NCI-H1417 (cell line): ENCODE measurements around the gene TSPAN3.

ENCODE experiments used
- DNase-seq, 3 experiments: peaks; one replicate each; lab custom pipeline; 2025; lab: John Stamatoyannopoulos, UW

TSPAN3 gene

DNA sequence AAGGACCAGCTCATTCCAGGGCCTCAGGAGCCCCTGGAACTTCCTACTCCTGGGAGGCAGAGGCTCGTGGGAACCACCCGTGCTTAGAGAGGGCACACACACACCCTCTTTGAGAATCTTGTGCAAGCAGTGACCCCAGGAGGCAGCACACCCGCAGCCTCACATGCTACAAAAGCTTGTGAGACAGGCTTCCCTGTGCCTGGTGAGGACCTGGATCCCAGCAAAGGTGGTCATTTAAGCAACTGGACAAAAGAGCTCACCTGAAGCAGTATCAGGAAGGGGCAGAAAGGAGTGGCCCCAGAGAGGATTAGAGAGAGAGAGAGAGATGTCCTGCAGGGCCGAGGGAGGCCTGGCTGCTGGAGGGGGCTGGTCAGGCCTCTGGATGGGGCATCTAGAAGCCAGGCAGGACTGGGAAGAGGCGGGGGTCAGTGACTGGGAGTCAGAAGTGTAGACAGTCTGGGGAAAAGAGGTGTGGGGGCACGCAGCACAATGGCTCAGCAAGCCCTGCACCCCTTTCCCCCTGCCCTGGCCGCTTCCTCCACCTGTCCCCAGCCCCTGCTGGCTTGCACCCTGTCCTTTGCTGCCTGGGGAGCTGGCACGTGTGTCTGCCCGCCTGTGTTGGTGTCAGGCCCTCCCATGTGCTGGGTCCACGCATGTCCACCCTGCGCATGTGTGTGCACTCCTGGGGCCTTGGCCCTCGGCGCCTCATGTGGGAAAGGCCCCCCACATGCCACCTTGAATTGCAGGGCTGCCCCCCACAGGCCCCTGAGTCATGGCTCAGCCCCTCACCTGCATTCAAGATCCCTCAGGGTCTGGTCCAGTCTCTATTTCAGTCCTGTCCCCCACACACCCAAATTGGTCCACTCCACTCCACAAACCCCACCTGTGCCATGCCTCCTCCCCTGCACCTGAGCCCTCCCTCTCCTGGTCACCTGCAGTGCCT lies 36.9 kb downstream of the TSPAN3 start:
- DNase-seq, result no peak

GRCh38 chr15:77033417-77033728 lies 37.5 kb downstream of the TSPAN3 start:
- DNase-seq, result no peak

- DNase-seq, result no peak
Observed at GRCh38 chr15:77032647-77033416, 38.1 kb downstream of the TSPAN3 start.

DNA sequence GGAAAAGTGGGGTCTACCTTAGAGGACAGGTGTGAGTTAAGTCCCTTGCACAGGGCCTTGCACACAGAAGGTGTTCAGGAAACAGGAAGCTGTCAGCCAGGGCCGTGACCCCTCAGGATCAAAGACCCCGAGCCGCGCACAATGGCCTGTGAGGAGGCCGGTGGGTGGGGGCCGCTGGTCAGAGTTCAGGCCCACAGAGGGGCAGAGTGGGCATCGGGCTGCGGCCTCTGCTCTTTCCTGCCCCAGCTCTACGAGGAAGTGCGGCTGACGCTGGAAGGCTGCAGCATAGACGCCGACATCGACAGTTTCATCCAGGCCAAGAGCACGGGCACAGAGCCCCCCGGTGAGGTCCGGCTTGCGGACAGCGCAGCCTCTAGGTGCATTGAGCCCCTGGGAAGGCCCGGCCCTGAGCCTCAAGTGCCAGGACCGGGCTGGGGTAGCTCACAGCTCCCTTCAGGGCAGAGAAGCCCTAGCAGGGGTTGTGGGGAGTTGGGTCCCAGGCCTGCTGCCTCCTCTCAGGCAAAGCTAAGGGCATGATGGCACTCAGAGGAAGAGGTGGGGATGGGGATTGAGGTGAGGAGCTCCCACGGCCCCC lies 38.8 kb downstream of the TSPAN3 start:
- DNase-seq, result no peak

- peak in 2 of 3 experiments; percentile 51 to 69 for DNase-seq
Observed at GRCh38 chr15:77031376-77032050, 39.4 kb downstream of the TSPAN3 start.

DNA sequence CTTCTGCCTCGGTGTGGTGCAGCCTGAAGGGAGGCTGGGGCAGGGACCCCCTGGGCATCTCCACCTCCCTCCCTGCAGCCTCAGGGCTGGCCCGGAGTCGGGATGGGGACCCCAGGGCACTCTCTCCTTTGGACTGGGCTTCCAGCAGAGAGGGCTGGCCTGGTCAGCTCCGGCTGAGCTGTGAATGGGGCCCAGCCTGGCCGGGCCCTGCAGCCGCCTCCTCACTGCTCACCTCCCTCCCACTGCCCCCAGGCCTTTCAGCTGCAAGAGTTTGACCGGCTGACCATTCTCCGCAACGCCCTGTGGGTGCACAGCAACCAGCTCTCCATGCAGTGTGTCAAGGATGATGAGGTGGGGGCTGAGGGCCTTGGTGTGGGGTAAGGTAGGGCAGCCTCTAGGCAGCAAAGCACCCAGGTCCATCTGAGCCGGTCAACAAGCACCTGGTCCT lies 40.0 kb downstream of the TSPAN3 start:
- DNase-seq, result no peak

DNA sequence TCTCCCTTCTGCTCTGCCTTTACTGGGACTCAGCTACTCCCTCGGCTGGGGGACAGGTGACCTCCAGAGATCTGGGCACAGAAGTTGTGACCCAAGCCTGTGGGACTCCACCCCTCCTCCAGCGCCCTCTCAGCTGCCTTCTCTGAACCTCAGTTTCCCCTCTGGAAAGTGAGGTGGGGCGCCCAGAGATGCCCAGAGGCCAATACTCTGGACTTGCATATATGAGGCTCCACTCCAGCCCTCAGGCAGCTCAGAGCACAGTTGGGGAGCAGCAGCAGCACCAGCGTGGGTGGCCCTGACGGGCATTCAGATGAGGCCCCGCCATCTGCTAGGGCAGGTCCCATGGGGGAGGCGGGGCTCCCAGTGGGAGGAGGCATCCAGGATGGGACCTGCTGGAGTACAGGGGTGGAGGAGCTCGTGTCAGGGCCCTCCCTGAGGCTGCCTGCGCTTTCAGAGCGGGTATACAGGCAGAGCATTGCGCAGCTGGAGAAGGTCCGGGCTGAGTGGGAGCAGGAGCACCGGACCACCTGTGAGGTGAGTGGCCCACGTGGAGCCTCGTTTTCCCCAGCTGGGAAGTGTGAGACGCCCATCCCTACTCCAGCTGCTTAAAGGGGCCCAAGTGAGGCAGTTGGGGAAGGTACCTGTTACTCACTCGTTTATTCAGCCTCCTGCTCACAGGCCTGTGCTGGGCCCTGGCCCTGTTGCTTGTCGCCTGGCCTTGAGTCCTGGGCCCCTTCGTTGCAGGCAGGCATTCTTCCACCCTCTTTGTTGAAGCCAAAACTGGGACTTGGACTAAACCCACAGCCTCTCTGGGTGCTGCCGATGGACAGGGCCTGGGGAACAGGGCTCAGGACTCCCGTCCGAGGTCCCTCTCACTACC lies 40.6 kb downstream of the TSPAN3 start:
- no peak for DNase-seq

DNA sequence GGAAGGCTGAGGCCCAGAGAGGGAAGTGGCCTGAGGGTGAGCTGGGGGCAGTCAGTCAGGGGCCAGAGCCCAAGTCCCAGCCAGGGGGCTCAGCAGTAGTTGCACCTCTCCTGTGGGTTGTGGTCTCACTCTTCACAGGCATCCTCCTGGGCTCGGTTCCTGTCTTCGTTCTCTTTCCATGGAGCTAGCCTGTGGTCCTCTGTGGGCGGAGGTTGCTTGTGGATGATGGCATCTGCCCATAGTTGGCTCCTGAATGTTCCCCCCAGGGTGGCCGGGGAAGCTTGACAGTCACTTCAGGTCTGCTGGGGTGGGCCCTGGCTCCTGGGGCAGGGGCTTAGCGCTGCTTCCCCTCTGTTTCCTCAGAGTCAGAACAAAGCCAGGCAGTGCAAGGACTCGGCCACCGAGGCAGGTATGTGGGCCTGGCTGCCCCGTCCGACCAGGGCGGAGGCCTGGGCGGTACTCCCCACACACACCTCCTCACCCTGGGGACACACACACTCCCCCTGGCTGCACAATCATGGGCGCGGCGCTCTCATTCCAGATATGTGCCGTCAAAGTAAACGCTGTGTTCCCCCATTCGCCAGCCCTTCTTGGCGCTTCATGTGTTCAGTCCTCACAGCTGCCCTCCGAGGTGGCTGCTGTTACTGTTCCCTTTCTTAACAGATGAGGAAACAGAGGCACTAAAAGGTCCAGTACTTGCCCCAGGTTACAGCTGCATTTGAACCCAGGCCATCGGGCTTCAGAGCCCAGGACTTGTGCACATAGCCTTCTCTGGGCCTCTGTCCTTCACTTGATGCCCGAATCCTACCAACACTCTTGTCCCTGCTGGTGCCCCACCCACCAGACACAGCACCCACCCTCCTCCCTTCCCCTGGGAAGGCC lies 41.5 kb downstream of the TSPAN3 start:
- no peak for DNase-seq

DNA sequence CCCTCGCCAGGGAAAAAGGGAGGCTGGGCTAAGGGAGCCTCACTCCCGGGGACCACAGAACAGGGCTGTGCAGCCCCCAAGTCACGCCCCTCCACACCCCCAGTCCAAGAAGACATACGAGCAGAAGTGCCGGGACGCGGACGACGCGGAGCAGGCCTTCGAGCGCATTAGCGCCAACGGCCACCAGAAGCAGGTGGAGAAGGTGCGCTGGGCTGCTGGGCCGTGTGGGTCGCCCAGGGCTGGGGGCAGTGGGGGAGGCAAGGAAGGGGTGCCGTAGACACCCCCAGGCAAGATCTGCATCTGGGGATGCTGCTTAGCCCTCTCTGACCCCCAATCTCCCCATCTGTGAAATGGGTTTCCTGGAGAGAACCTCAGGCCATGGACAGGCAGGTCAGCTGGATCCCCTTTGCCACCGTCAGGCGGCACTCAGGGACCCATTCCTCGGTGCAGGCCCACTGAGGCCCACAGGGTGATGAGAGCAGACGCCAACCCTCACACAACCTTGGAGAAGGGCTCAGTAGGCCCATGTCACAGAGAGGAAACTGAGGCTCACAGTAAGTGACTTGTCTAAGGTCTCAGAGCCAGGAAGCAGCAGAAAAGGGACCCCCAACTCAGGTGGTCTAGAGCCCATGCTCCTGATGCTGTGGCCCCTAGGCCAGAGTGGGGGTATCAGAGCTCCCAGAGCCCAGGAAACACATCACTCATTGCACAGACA lies 42.3 kb downstream of the TSPAN3 start:
- DNase-seq, result no peak

DNA sequence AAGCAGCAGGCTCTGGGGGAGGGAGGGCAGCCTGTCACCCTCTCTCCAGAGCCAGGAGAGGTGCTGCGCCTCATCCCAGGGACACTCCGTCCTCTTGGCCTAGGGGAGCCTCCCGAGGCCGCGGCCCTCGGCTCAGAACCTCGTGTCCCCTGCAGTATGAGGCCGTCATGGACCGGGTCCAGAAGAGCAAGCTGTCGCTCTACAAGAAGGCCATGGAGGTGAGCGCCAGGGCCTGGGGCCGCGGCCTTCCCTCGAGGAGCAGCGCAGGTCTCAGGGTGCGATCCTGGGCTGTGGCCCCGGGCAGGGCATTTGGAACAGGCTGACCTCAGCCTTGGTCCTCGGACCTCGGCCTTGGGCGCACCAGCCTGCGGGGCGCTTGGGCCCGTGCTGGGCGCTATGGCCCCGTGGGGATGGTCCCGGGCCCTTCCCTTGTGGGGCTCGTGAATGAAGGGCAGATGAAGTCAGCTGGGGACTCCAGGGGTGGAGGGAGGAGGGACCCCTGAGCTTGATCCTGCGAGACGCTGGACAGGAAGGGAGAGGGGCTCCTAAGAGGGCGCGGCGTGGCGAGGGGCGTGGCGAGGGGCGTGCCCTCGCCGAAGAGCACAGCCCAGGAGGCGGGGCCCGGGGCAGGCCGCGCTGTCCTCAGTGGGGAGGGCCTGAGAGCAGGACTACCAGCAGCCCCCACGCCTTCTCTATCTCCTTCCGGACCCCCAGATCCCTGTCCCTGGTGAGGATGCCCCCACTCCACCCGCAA lies 43.0 kb downstream of the TSPAN3 start:
- DNase-seq, result no peak

- DNase-seq, result no peak
Observed at GRCh38 chr15:77027111-77027696, 43.7 kb downstream of the TSPAN3 start.

DNA sequence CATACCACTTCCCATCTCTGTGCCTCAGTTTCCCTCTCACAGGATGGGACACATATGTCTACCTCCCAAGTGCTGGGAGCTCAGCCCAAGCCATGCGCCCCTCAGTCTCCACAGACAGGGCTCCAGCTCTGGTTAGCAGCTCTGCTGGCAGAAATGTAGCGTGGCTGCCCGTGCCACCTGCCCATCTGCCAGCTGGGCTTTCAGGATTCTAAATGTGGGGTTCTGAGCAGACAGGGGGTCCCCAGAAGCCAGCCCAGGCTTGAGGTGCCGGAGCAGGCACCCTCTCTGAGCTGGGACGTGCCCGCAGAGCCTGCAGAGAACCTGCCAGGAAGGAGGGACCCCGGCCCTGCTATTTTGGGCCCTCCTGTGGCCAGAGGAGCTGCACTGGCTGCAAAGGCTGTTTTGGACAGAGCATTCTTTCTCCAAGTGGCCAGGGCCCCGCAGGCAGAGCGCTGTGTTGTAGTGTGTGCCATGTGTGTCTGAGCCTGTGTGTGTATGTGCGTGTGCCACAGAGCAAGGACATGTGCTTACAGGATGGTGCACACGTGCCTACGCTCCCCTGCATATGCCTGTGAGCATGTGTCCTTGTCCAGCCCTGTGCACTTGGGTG lies 44.3 kb downstream of the TSPAN3 start:
- DNase-seq, result no peak

GRCh38 chr15:77025941-77026411 lies 44.9 kb downstream of the TSPAN3 start:
- DNase-seq, result no peak

GRCh38 chr15:77025083-77025901 lies 45.6 kb downstream of the TSPAN3 start:
- no peak for DNase-seq

DNA sequence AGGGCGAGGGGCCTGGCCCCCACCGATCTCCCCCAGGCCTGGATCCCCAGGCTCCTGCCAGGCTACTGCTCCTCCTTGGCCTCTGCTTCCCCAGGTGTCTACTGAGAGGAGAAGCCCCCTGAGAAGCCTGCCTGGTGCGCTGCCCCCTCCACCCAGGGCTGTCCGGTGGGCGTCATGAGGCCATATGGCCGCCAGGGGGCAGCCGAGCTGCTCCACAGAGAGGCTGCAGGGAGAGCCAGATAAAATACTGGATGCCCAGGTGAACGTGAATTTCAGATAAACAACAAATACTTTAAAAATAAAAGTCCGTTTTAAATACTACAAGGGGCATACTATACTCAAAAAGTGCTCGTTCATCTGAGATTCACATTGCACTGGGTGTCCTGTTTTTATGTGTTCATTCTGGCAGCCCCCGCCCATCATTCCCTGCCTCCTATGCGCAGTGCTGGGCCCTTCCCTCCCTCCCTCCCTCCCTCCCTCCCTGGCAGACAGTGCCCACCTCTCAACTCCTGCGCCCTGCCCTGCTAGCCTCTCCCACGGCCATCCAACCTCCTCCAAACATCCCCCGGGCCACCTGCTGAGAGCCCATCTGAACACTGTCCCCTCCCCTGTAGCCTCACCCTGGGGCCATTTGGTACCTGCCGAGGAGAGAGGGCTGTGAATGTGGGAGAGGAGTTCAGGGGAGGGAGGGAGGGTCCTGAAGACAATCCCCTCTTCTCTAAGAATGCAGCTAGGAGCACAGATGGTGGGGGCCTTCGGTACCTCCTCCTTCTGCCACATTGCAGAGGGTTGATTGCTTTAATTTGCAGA lies 46.4 kb downstream of the TSPAN3 start:
- peak; percentile 39 to 76 (median 54) for DNase-seq
